ENCODE measurements around the gene MEF2A. TPM values are rescaled to one million over a fixed set of nuclear protein-coding genes. Genes with fewer than 3 reads are reported as not detected.

MEF2A gene
- total RNA-seq, 1 donor from 2014 or later = 46.3 TPM

DNA sequence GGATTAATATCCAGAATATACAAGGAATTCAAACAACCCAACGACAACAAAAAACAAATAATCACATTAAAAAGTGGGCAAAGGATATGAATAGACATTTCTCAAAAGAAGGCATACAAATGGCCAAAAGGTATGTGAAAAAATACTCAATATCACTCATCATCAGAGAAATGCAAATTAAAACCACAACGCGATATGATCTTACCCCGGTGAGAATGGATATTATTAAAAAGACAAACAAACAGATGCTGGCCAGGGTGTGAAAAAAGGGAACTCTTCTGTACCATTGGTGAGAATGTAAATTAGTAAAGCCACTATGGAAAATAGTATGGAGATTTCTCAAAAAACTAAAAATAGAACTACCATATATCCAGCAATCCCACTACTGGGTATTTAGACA, 43.5 kb upstream of the MEF2A start:
- no peak for TF ChIP-seq EZH2 (IDR thresholded peaks at IDR 0.05; ENCODE audit: insufficient read depth, low read length)
- no peak for TF ChIP-seq CTCF (IDR thresholded peaks at IDR 0.05; ENCODE audit: insufficient read depth, low read depth, low read length)
- Mint-ChIP-seq H3K27me3 (ENCODE audit: low read depth, unreplicated experiment) (no peaks in the 10 kb centered on the region), H3K27ac (ENCODE audit: unreplicated experiment) (no peak overlapping the region), H3K4me3 (ENCODE audit: unreplicated experiment) (no peak overlapping the region), H3K36me3 (ENCODE audit: low read depth, unreplicated experiment) (no peaks in the 10 kb centered on the region), H3K4me1 (ENCODE audit: low read depth, unreplicated experiment) (no peaks in the 10 kb centered on the region), H3K9me3 (ENCODE audit: unreplicated experiment) (peaks cover 3% of the 10 kb centered on the region)
- FAIRE-seq = no peak
- DNase-seq (ENCODE audit: low read depth) = no peak
- Histone ChIP-seq H3K4me3 (ENCODE audit: insufficient read depth, low read depth, low read length) (no peak overlapping the region), H3K27ac (ENCODE audit: low read depth, low read length) (no peak overlapping the region), H3K36me3 (ENCODE audit: insufficient read depth, low read length) (no peaks in the 10 kb centered on the region), H4K20me1 (ENCODE audit: insufficient read depth, low read length) (no peaks in the 10 kb centered on the region), H3K9ac (ENCODE audit: low read length) (no peak overlapping the region), H3K4me1 (ENCODE audit: insufficient read depth, low read length) (no peaks in the 10 kb centered on the region), H3K4me2 (ENCODE audit: low read length) (no peak overlapping the region), H2AFZ (ENCODE audit: low read depth, low read length) (no peak overlapping the region), H3K27me3 (ENCODE audit: insufficient read depth, low read length) (no peaks in the 10 kb centered on the region), H3K9me3 (ENCODE audit: insufficient read depth, low read depth, low read length) (no peaks in the 10 kb centered on the region), H3K79me2 (ENCODE audit: insufficient read depth, low read length) (no peaks in the 10 kb centered on the region)

DNA sequence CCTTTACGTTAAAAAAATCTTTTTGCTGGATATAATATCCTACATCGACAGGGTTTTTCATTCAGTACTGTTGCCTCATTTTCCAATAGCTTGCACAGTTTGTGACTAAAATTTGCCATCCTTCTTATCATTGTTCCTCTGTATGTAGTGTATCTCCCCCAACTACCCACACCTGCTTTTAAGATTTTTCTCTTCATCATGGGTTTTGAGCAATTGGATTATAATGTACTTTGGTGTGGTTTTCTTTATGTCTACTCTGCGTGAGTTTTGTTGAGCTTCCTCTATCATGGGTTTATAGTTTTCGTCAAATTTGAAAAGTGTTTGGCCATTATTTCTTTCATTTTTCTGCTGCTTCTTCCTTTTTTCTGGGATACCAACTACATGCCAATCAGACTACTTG, 39.6 kb upstream of the MEF2A start:
- TF ChIP-seq EZH2 (IDR thresholded peaks at IDR 0.05; ENCODE audit: insufficient read depth, low read length) (no peak), CTCF (IDR thresholded peaks at IDR 0.05; ENCODE audit: insufficient read depth, low read depth, low read length) (no peak)
- FAIRE-seq = no peak

GRCh38 chr15:99526671-99527070, 39.1 kb upstream of the MEF2A start:
- Histone ChIP-seq H3K27ac (ENCODE audit: low read depth, low read length) (no peak overlapping the region), H3K4me2 (ENCODE audit: low read length) (no peak overlapping the region), H2AFZ (ENCODE audit: low read depth, low read length) (no peak overlapping the region), H3K36me3 (ENCODE audit: insufficient read depth, low read length) (no peaks in the 10 kb centered on the region), H3K9ac (ENCODE audit: low read length) (no peak overlapping the region), H3K27me3 (ENCODE audit: insufficient read depth, low read length) (no peaks in the 10 kb centered on the region), H3K4me3 (ENCODE audit: insufficient read depth, low read depth, low read length) (no peak overlapping the region), H3K4me1 (ENCODE audit: insufficient read depth, low read length) (no peaks in the 10 kb centered on the region), H3K79me2 (ENCODE audit: insufficient read depth, low read length) (no peaks in the 10 kb centered on the region), H4K20me1 (ENCODE audit: insufficient read depth, low read length) (no peaks in the 10 kb centered on the region), H3K9me3 (ENCODE audit: insufficient read depth, low read depth, low read length) (no peaks in the 10 kb centered on the region)
- TF ChIP-seq CTCF (IDR thresholded peaks at IDR 0.05; ENCODE audit: insufficient read depth, low read depth, low read length) = no peak
- no peak for TF ChIP-seq EZH2 (IDR thresholded peaks at IDR 0.05; ENCODE audit: insufficient read depth, low read length)
- Mint-ChIP-seq H3K27ac (ENCODE audit: unreplicated experiment) (no peak overlapping the region), H3K4me3 (ENCODE audit: unreplicated experiment) (no peak overlapping the region), H3K27me3 (ENCODE audit: low read depth, unreplicated experiment) (no peaks in the 10 kb centered on the region), H3K4me1 (ENCODE audit: low read depth, unreplicated experiment) (no peaks in the 10 kb centered on the region), H3K36me3 (ENCODE audit: low read depth, unreplicated experiment) (no peaks in the 10 kb centered on the region), H3K9me3 (ENCODE audit: unreplicated experiment) (peaks cover 10% of the 10 kb centered on the region)
- DNase-seq (ENCODE audit: low read depth) = no peak
- FAIRE-seq = no peak

More for the DNA sequence above, 39.6 kb upstream of the MEF2A start:
- H2AFZ ChIP-seq (ENCODE audit: low read depth, low read length) = no peak overlapping the region
- no peaks in the 10 kb centered on the region for H3K79me2 ChIP-seq (ENCODE audit: insufficient read depth, low read length)
- H3K4me3 ChIP-seq (ENCODE audit: insufficient read depth, low read depth, low read length) = no peak overlapping the region
- DNase-seq (ENCODE audit: low read depth) = no peak
- H3K27me3 Mint-ChIP-seq (ENCODE audit: low read depth, unreplicated experiment) = no peaks in the 10 kb centered on the region
- H3K36me3 ChIP-seq (ENCODE audit: insufficient read depth, low read length) = no peaks in the 10 kb centered on the region
- H3K9ac ChIP-seq (ENCODE audit: low read length) = no peak overlapping the region
- peaks cover 10% of the 10 kb centered on the region for H3K9me3 Mint-ChIP-seq (ENCODE audit: unreplicated experiment)
- no peaks in the 10 kb centered on the region for H3K9me3 ChIP-seq (ENCODE audit: insufficient read depth, low read depth, low read length)
- H4K20me1 ChIP-seq (ENCODE audit: insufficient read depth, low read length) = no peaks in the 10 kb centered on the region
- H3K4me1 Mint-ChIP-seq (ENCODE audit: low read depth, unreplicated experiment) = no peaks in the 10 kb centered on the region
- no peaks in the 10 kb centered on the region for H3K4me1 ChIP-seq (ENCODE audit: insufficient read depth, low read length)
- H3K36me3 Mint-ChIP-seq (ENCODE audit: low read depth, unreplicated experiment) = no peaks in the 10 kb centered on the region
- H3K27ac ChIP-seq (ENCODE audit: low read depth, low read length) = no peak overlapping the region
- H3K4me3 Mint-ChIP-seq (ENCODE audit: unreplicated experiment) = no peak overlapping the region
- H3K4me2 ChIP-seq (ENCODE audit: low read length) = no peak overlapping the region
- H3K27me3 ChIP-seq (ENCODE audit: insufficient read depth, low read length) = no peaks in the 10 kb centered on the region
- no peak overlapping the region for H3K27ac Mint-ChIP-seq (ENCODE audit: unreplicated experiment)
